NCI-H748 (cell line): ENCODE data around the gene DMRT1.

Experiments used
- DNase-seq: peaks from one replicate; lab custom pipeline; 2025; ENCODE audit not compliant: unreplicated experiment; lab: John Stamatoyannopoulos, UW

DMRT1 gene

DNA sequence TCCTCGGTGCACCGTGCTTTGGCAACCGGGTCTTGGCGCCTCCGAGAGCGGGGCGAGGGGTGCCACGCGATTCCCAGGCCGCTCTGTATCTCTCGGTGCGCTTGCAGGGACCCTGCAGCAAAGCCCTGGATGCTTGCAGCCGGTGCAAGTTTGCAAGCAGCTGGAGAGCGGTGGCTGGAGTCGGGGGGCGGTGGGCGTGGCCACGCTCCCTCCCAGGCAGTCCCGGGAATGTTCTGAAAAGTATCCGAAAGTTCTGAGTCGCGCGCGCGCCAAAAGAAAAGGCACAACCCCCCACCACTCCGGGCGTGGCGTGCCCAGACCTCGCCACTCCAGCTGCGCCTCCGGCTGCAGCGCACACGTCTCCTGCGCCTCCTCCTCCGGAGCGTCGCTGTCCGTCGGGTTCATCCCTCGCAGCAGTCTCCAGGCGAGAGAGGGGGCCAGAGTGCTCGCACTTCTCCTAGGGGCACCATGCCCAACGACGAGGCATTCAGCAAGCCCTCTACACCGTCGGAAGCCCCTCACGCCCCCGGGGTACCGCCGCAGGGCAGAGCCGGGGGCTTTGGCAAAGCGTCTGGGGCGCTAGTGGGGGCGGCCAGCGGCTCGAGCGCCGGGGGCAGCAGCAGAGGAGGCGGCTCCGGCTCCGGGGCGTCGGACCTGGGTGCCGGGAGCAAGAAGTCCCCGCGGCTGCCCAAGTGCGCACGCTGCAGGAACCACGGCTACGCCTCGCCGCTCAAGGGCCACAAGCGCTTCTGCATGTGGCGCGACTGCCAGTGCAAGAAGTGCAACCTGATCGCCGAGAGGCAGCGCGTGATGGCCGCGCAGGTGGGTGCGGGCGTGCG is at the start of gene DMRT1:
DMRT1 (plus strand) TSS at position 327 of the 839 bp plus-strand sequence; CDS start at position 469, 142 bp downstream.
- peak; percentile 56 for DNase-seq

DNA sequence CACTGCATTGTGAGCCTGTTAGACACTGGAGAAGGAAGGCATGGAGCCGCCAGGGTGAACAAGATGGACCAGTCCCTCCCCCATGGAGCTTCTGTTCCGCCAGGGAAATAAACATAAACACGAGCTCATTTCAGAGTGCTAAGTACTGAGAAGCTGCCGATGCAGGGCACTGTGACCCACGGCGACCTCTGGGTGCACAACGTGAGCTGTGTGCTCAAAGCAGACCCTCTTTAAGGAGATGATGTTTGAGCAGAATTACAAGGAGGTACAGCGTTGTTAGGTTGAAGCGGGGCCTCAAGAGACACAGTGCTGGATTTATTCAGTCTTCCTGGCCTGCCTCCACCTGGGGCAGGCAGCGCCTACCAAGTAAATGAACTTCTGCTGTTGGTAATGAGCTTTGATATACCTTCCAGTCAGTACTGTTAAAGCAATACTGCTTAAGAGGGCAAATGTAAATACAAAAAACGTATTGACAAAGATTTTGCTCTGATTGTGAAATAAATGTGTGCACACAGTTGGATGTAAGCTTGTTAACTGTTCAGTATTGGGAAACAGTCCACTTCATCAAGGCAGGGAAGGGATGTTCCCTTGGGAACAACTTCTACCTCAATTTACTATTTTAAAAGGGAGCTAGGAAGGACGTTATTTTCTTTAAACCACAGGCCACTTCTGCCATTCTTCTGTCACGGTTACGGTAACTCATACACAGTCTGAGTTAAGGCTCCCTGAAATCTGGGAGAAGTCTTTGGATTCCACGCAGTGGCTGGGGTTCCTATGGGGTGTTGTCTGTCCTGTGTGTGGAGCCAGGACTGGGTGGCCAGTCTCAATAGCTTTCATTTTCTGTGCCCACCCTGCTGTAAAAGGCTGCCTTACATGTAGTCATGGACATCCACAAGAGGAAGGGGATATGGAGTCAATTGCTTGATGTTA is 48.9 kb upstream of the DMRT1 start:
- no peak for DNase-seq

DNA sequence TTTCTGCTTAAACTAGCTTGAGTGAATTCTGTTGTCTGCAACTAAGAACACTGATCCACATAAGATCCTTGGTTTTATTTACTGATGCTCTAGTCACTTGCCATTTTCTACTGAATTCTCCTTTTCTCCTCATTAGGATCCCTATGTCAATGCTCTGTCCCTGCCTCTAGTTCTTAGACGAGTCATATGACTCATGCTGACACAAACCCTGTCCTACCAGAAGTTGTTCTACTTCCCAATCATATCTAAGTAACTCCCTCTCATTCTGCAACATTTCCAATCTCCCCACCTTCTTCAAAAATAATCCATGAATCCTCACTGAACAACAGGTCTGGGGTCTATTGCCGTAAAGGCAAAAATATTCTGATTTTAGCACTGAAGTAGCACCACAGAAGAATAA is 47.1 kb upstream of the DMRT1 start:
- DNase-seq, result no peak

DNA sequence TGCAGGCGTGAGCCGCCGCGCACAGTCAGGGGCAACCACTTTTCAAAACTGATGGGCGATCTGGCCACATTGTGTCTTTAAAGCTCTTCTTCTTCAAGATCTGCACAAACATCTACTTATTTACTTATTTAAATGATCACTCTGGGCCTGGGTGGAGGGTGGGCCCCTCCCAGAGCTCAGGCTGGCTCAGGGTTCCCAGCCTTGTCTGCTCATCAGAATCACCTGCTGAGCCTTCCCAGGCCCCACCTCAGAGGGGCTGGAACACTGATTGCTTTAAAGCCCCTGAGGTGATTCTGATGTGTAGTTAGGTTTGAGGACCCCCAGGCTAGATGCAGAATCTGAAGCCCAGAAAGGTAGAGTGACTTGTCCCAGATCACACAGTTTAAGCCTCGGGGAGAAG is 45.6 kb upstream of the DMRT1 start:
- DNase-seq, result no peak

DNA sequence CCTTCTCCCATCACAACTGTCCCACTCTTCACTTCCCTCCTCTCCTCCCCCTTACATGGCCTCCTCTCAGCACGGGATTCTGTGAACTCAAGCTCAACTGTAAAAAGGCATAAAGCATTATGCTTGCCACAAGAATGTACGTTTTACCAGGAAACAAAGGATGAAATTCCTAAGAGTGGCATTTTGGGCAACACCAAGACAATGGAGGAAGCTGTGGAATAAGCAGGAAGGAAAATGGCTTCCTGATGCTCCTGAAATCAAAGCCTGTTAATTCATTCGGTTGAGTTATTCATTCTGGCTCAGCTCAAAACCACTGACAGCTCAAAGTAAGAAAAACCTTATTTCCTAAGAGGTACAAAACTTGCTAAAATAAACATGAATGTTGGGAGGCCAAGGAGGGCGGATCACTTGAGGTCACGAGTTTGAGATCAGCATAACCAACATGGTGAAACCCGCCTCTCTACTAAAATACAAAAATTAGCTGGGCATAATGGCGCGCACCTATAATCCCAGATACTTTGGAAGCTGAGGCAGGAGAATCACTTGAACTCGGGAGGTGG is 40.8 kb upstream of the DMRT1 start:
- DNase-seq, result no peak

DNA sequence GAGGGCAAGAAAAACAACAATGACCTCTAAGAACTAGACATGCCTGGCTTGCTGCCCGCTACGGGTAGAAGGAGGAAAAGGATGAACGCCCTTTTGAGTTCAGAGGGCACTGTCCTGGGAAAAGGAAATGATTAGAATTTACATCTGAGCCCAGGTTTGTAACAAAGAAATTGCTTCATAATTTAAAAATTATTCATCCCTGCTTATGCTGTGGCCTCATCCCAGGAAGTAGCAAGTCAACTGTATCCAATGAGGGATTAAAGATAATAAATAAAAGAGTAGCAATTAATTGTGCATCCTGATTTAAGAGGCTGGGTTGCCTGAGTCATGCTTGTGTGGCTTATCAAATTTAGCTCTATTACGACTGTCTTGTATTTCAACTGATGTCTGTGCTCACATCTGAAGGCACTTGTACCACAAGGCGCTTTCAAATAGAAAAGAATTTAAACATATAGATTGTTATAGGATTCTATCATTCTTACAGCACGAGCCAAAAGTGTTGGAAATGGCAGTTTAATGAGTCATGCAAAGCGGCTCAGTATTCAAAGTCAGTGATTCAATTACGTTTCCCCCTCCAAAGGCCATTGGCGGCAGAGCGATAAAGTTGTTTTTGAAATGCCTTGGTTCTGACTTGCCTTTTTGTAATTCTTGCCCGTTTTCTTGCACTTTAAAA is 40.0 kb upstream of the DMRT1 start:
- no peak for DNase-seq

DNA sequence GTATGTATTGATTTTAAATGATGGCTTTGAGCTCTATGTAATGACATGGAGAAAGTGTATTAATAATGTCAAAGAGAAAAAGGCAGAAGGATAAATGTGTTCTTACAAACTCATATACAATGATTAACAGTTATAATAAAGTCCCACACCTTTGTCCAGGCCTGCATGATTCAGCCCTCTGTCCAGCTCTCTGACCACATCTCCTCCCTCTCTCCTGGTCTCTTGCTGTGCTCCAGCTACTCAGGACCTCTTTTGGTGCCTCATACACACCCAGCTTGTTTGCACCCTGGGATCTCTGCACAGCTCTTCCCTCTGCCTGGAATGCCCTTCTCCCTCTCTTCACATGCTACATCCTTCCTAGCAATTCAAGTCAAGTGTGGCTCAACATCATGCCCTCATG is 37.5 kb upstream of the DMRT1 start:
- DNase-seq, result no peak

DNA sequence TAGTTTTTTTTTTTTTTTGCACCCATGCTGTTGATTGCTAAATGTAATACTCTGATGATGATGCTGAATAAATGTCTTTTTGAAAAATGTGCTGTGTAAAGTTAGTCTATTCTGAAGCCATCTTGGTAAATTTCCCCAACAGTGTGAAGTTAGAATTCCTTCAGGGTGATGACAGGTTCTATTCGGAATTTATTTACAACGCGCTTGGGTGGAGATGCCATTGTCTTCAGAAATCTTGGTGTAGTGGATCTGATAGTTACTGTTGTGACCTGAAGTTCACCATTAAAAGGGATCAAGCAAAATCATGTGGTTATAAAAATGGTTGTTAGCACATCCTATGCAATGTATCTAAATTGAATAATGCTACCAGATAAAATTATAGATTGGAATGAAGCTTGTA is 36.3 kb upstream of the DMRT1 start:
- DNase-seq, result no peak

DNA sequence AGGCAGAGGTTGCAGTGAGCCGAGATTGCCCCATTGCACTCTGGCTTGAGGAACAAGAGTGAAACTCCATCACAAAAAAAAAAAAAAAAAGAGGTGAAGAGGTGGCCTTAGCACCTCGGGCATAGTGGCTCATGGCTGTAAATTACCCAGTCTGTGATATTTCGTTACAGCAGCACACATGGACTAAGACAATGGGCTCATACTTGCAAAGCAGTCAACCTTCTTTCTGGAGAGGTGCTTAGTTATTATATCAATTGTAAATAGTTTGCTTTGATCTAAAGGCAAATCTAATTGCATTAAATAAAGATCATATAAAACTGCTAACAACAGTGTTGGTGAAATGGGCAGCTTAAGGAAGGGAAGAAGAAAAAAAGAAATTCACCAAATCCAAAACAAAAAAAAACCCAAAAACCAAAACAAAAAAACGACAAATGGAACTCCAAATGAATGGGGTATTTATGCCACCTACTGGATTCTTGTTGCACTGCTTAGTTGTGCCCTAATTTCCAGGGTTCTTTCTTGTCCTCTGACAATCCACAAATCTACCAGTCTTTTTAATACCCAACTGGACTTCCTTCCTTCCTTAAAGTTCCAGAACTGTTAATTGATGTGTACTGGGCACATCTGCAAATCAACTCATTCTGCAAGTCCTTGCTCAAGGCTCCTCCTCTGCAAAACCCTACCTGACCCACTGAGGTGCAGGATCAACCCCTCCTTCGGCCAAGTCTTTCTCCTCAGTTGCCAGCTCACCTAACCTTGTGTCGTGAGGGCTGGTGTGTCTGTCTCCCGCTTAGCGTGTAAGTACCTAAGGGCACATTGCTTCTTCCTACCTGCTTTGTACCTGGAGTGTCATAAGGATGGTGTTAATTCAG is 35.0 kb upstream of the DMRT1 start:
- DNase-seq, result peak; percentile 21

DNA sequence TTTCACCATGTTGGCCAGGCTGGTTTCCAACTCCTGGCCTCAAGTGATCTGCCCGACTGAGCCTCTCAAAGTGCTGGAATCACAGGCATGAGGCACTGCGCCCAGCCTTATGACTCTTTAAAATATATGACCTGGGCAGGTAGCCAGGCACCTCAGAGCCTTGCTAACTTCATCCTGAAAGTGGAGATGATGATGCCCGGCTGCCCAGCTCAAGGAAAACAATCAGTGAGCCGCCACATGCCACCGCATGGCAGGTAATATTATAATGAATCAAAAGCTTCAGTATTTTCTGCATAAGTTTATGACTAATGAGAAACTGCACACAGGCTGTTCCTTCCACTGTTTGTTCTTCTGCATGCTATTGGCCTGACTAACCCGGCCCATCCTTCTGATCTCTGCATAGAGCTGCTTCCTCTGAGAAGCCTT is 30.4 kb upstream of the DMRT1 start:
- DNase-seq, result no peak

DNA sequence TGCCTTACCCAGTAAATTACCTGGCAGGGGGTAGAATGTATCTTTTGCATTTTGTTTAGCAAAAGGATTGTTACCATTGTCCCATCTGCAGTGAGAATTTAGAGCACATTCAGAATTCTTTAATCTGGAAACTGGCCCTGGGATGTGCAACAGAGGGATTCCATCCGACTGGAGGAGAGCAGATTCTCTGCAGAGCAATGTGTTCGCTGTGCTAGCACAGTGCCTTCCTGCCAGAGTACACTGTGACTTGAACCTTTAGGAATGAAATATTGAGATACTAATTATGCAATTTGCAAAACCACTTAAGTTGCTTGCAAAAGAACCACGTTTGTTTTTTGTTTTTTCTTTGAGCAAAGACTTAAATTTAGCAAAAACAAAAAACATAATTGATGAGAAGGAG is 22.5 kb upstream of the DMRT1 start:
- DNase-seq, result no peak

DNA sequence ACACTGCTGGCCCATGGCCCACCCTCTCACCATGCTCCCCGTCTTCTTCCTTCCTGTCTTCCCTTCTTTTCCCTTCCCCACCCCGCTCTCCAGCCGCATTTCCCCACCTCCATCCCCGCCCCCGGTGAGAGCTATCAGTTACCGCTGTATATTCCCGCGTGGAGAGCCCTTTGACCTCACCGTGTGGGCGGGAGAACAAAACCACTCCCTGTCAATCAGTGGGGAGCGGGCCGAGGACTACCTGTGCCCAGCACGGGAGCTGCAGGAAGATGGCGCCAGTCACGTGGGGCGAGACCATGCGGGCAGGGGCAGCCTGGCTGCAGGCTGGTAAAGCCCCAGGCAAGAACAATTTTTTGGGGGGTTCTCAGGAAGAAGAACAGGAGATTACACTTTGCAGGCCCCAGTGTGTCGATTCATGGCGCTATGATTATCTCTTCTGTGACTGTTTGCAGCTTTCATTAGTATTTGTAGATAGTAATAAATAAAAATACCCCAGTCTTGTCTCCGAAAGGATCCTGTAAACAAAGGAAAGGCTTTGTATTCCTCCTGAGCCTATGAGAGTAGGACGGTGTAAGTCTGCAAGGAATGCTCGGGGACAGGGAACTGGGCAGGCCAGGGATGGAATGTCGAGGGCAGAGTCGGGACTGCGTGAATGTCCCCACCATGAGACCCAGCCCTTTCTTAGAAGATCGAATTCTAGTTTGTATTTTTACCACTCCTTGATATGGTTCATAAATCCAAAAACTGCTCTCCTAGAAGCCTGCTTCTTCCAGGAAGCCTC is 14.8 kb upstream of the DMRT1 start:
- no peak for DNase-seq

DNA sequence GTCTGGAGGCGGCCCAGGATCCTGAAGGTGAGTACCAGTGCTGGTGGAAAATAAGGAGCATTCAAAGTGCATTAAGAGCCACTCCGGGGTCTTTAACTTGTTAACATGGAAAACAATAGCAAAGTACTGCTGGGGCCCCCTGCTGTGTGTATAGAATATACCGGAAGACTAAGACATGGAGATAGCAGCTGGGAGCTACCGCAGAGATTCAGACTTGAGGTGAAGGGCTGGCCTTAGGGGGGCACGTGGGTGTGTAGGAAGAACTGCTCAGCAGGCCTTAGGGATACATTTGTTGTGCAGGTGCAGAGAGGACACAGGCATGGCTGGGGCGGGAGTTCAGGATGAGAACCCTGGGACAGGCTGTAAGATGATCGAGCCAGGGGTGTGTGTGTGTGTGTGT is 1.2 kb upstream of the DMRT1 start:
- no peak for DNase-seq

DNA sequence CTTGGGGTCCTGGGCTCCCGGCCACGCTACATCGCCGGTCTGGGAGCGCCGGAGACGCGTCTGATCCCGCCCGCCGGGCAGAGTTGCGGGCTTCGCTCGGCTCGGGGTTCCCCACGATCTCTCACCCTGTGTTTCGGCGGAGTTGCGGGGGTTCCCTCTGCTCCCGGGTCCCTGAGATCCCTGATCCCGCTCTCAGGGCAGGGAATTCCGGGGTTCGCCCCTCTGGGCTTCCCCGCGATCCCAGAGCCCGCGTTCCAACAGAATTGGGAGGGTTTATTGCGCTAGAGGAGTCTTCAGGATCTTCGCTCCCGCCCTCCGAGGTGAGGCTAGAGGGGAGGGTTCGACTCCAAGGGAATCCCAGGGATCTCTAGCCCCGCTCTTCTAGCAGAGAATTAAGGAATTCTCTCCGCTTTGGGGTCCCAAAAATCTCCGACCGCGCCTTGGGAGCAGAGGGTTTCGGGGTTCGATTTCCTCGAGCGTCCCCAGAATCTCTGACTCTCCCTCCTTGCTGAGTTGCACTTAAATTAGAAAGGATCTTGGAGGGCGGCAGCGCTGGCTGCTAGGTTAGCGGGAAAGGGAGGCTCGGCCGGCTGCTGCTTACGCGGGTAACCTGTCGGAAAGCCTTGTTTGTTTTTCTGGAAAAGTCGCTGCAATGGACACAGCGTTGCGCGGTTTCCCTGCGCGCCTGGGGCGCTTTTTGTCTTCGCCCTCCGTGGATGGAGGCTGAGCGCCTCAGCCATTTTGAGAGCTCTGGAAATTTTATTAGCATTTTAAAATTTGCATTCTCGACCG is 1.3 kb downstream of the DMRT1 start:
- DNase-seq, result no peak

DNA sequence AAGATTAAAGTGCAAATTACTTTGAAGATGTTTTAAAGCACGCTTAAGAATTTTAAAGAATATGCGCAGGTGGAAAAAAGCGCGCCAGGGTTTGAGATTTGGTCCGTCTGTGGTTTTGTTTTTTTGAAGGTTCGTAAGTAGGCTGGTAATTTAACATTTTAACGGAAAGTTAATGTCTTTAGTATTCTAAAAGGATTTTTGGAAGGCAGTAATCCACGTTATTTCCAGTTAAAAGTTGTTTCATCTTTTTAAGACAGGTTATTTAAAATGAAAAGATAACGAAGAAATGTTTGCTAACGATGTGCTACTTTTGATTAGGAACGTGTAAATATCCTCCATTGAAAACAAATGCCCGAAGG is 1.9 kb downstream of the DMRT1 start:
- no peak for DNase-seq

DNA sequence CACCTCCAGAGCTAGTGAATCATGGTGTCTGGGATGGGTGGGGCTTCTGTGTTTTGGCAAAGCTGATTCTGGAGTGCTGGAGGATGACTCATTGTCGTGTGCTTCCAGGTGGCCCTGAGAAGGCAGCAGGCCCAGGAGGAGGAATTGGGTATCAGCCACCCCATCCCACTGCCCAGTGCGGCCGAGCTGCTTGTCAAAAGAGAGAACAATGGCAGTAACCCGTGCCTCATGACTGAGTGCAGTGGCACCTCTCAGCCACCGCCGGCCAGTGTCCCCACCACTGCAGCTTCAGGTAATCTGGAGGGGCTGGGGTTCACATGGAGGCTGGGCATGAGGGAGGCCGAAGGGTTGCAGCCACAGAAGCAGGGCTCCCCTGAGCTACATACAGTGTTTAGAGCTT is 5.4 kb downstream of the DMRT1 start:
- DNase-seq, result no peak

DNA sequence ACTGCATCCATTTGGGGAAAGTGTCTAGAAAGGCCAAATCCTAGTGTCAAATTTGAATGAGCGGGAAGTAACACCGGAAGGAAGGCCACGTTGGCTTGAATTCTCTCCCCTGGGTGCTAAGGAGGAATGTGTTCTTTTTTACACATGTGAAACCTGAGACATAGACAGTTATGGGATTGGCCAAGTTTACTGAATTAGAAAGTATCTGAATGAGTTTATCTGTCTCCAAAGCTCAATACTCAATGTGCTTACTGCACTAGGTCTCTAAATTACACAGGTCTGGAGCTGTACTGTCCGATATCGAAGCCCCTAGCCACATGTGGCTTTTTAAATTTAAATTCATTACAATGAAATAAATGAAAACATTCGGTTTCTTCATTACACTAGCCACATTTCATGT is 6.0 kb downstream of the DMRT1 start:
- no peak for DNase-seq

DNA sequence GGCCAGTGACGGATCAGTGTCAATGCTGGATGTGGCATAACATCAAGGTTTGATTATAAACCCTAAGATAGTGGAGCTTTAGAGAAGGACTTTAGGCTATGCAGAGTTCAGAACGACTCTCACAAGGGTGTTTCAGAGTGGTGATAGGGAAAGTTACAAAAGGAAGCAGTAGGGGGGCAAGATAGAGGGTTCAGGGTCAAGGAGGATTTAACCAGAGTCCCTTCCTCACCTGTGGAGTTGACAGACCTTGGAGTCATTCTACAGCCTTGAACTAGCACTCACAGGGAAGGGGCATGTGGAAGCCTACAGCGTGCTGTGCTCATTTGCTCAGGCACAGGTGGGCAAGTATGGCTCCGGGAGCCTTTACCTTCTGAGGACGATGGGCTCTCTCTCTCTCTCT is 7.9 kb downstream of the DMRT1 start:
- DNase-seq, result no peak

DNA sequence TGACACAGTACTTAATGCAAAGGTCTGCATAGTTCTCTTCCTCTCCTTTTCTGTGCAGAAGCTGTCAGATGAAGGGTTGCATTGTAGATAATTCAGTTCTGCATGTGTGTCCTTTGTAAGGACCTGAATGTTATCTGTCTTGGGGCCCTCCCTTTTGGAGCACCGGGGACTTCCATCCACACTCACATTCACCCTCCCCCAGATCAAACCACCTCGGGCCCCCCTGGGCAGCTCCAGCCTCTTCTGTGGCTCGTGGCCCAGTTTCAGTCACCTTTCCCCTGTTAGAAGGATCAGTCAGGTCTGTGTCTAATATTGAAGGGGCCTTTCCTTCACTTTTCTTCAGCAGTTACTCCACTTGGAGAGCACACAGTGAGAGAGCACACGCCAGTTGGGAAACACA is 11.0 kb downstream of the DMRT1 start:
- DNase-seq, result no peak
